Transverse colon (tissue), 4 donors: ENCODE data around the gene CAMTA1.

Source experiments
- EP300 ChIP-seq: sonication (generic); formaldehyde crosslinking; IDR thresholded peaks from one replicate; pipeline ENCODE4 v1.6.1; 2017; ENCODE audit warnings: antibody characterized with exemption, low read depth
- POLR2A ChIP-seq: fragments of 450-650 bp; IDR thresholded peaks from one replicate; pipeline ENCODE4 v1.6.1; 2016; ENCODE audit warnings: antibody characterized with exemption, mild to moderate bottlenecking, moderate library complexity
- POLR2AphosphoS5 ChIP-seq, 3 donors: sonication (generic); formaldehyde crosslinking; IDR thresholded peaks; one replicate each; pipeline ENCODE4 v1.6.1; 2016; ENCODE audit warnings: antibody characterized with exemption in 3 of 3
- TF ChIP-seq, protein P1 (sequence below), 5 experiments: fragments of 200-600 bp in 3 of 5; fragments of 450-650 bp in 2 of 5; sonication (generic) in 3 of 5; IDR thresholded peaks; 1 replicate in 2 of 5; 2 replicates in 3 of 5; pipeline ENCODE4 v1.5.1; 2016 to 2017; ENCODE audit warnings: antibody characterized with exemption in 5 of 5, inconsistent platforms in 3 of 5, mild to moderate bottlenecking in 2 of 5, moderate library complexity in 1 of 5

DNA sequence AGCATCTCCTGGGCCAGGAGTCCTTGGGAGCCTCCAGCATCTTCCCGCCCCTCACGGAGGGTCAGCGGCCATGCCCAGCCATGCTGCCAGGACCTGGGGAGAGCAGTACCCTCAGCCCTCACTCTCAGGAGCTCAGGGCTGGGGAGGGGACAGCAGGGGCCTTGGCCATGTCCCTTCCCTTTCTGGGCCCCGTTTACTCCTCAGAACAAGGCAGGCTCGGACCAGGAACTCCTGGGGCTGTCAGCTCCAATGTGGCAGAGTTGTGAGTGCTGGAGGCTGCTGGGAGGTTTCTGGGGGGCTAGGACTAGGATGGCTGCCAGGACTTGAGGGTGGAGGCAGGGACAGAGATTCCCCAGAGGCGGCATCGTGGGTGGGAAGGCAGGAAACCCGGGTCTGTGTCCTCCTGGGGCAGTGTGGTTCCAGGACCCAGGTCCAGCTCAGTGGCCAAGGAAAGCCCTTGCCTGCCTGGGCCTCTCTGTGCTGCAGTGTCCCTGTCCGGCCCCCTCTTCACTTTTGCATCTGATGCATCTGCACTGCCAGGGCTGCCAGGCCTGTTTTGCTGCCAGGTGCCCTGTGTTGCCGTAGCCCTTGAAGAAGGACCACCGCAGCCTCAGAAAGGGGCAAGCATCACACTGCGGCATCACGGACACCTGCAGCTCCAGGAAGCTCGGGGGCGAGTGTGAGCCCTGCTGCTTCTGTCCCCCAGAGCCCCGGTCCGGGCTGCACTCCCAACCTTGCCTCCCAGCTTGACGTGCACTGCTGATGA, 223.9 kb downstream of the CAMTA1 start:
- TF ChIP-seq, protein P1, sequence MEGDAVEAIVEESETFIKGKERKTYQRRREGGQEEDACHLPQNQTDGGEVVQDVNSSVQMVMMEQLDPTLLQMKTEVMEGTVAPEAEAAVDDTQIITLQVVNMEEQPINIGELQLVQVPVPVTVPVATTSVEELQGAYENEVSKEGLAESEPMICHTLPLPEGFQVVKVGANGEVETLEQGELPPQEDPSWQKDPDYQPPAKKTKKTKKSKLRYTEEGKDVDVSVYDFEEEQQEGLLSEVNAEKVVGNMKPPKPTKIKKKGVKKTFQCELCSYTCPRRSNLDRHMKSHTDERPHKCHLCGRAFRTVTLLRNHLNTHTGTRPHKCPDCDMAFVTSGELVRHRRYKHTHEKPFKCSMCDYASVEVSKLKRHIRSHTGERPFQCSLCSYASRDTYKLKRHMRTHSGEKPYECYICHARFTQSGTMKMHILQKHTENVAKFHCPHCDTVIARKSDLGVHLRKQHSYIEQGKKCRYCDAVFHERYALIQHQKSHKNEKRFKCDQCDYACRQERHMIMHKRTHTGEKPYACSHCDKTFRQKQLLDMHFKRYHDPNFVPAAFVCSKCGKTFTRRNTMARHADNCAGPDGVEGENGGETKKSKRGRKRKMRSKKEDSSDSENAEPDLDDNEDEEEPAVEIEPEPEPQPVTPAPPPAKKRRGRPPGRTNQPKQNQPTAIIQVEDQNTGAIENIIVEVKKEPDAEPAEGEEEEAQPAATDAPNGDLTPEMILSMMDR (IDR thresholded peaks at IDR 0.05): no peak
- TF ChIP-seq POLR2A (no peak), POLR2AphosphoS5 (IDR thresholded peaks at IDR 0.05) (no peak), EP300 (no peak)
